Loucy (cell line): Measurements from ENCODE around the gene GPR173.

Experiments
- H2AFZ ChIP-seq: fragments of 200-600 bp; sonication (generic); 2 replicates; pipeline ENCODE4 v1.6.0; 2016; ENCODE audit warnings: antibody characterized with exemption, mild to moderate bottlenecking, low read length, moderate library complexity
- H3F3A ChIP-seq: fragments of 200-600 bp; 2 replicates; pipeline ENCODE4 v1.6.0; 2016; ENCODE audit warnings: antibody characterized with exemption, low read depth, mild to moderate bottlenecking
- H3K27me3 ChIP-seq: fragments of 200-600 bp; sonication (generic); 2 replicates; pipeline ENCODE4 v1.6.1; 2014; ENCODE audit warnings: low read length, mild to moderate bottlenecking; ENCODE audit not compliant: insufficient read depth, poor library complexity, severe bottlenecking
- H3K36me3 ChIP-seq: fragments of 200-600 bp; sonication (generic); 2 replicates; pipeline ENCODE4 v1.6.1; 2016; ENCODE audit warnings: low read length; ENCODE audit not compliant: insufficient read depth
- H3K4me1 ChIP-seq: fragments of 200-600 bp; sonication (generic); 2 replicates; pipeline ENCODE4 v1.5.1; 2014; ENCODE audit warnings: low read length, mild to moderate bottlenecking; ENCODE audit not compliant: insufficient read depth, poor library complexity, severe bottlenecking
- H3K4me2 ChIP-seq: fragments of 200-600 bp; sonication (generic); 2 replicates; pipeline ENCODE4 v1.6.0; 2014; ENCODE audit warnings: antibody characterized with exemption, low read length, low read depth, mild to moderate bottlenecking; ENCODE audit not compliant: poor library complexity, severe bottlenecking
- H3K4me3 ChIP-seq: fragments of 200-600 bp; sonication (generic); 2 replicates; pipeline ENCODE4 v1.5.1; 2014; ENCODE audit warnings: low read length, mild to moderate bottlenecking, mixed read lengths; ENCODE audit not compliant: poor library complexity, severe bottlenecking
- H3K79me2 ChIP-seq: fragments of 200-600 bp; sonication (generic); 2 replicates; pipeline ENCODE4 v1.6.1; 2014; ENCODE audit warnings: low read length; ENCODE audit not compliant: insufficient read depth
- H3K9ac ChIP-seq: fragments of 200-600 bp; sonication (generic); 2 replicates; pipeline ENCODE4 v1.6.0; 2014; ENCODE audit warnings: mild to moderate bottlenecking, low read depth, low read length, moderate library complexity; ENCODE audit not compliant: poor library complexity, severe bottlenecking
- H3K9me2 ChIP-seq: fragments of 200-600 bp; sonication (generic); replicated peaks from 2 replicates; pipeline ENCODE4 v1.6.1; 2016; ENCODE audit warnings: low read depth, low read length, mixed read lengths
- H3K9me3 ChIP-seq: fragments of 200-600 bp; sonication (generic); 2 replicates; pipeline ENCODE4 v1.6.1; 2014; ENCODE audit warnings: mild to moderate bottlenecking, antibody characterized with exemption, low read length, low read depth; ENCODE audit not compliant: insufficient read depth
- H4K20me1 ChIP-seq: fragments of 200-600 bp; sonication (generic); 2 replicates; pipeline ENCODE4 v1.6.0; 2014; ENCODE audit warnings: antibody characterized with exemption, low read length, mild to moderate bottlenecking; ENCODE audit not compliant: insufficient read depth, poor library complexity, severe bottlenecking
- CTCF ChIP-seq: fragments of 200-600 bp; sonication (generic); conservative IDR thresholded peaks from 2 replicates; pipeline ENCODE4 v1.5.1; 2014; ENCODE audit warnings: mild to moderate bottlenecking, antibody characterized with exemption, low read length
- EZH2phosphoT487 ChIP-seq: fragments of 200-600 bp; IDR thresholded peaks from 2 replicates; pipeline ENCODE4 v1.6.1; 2018; ENCODE audit warnings: antibody characterized with exemption, mild to moderate bottlenecking, moderate library complexity, borderline replicate concordance

The GPR173 gene

GRCh38 chrX:53044995-53045394, 3.6 kb upstream of the GPR173 start:
- no peak overlapping the region for H3K4me2 ChIP-seq
- H3F3A ChIP-seq: no peaks in the 10 kb centered on the region
- H3K4me3 ChIP-seq: no peak overlapping the region
- no peak overlapping the region for H3K9ac ChIP-seq
- no peaks in the 10 kb centered on the region for H3K9me3 ChIP-seq
- no peaks in the 10 kb centered on the region for H3K36me3 ChIP-seq
- peaks cover 5% of the 10 kb centered on the region for H3K4me1 ChIP-seq
- no peaks in the 10 kb centered on the region for H3K27me3 ChIP-seq
- H3K79me2 ChIP-seq: peaks cover 4% of the 10 kb centered on the region; the same call in 1 of the 2 replicates
- no peak overlapping the region for H2AFZ ChIP-seq
- H4K20me1 ChIP-seq: no peaks in the 10 kb centered on the region
- no peaks in the 10 kb centered on the region for H3K9me2 ChIP-seq
- no peak for TF ChIP-seq EZH2phosphoT487
- no peak for TF ChIP-seq CTCF

- Histone ChIP-seq H3K9ac (peak overlapping the region; percentile 69), H3K79me2 (peaks cover 16% of the 10 kb centered on the region; the same call in 1 of the 2 replicates), H3K9me3 (no peaks in the 10 kb centered on the region), H3F3A (no peaks in the 10 kb centered on the region), H3K36me3 (no peaks in the 10 kb centered on the region), H3K27me3 (no peaks in the 10 kb centered on the region), H3K9me2 (no peaks in the 10 kb centered on the region), H3K4me2 (peak overlapping the region; percentile 73), H3K4me3 (peak overlapping the region; percentile 74), H4K20me1 (no peaks in the 10 kb centered on the region), H3K4me1 (peaks cover 11% of the 10 kb centered on the region), H2AFZ (no peak overlapping the region)
- TF ChIP-seq CTCF (peak; percentile 36), EZH2phosphoT487 (no peak)
These were observed 1.4 kb upstream of the GPR173 start for GRCh38 chrX:53047228-53047627.

- H3K27me3 ChIP-seq: no peaks in the 10 kb centered on the region
- peak overlapping the region; percentile 77 for H3K4me3 ChIP-seq
- peaks cover 20% of the 10 kb centered on the region; the same call in 1 of the 2 replicates for H3K79me2 ChIP-seq
- H3K9me3 ChIP-seq: no peaks in the 10 kb centered on the region
- H3K9ac ChIP-seq: peak overlapping the region; percentile 63
- H4K20me1 ChIP-seq: no peaks in the 10 kb centered on the region
- H3K9me2 ChIP-seq: no peaks in the 10 kb centered on the region
- no peaks in the 10 kb centered on the region for H3F3A ChIP-seq
- peak overlapping the region; percentile 70 for H3K4me2 ChIP-seq
- H3K4me1 ChIP-seq: peaks cover 21% of the 10 kb centered on the region
- H3K36me3 ChIP-seq: no peaks in the 10 kb centered on the region
- no peak overlapping the region for H2AFZ ChIP-seq
- TF ChIP-seq CTCF (no peak), EZH2phosphoT487 (no peak)
These were observed 533 bp downstream of the GPR173 start for GRCh38 chrX:53049127-53049517.
